Measurements from ENCODE around the gene UBE2Q2. TPM values are rescaled to one million over a fixed set of nuclear protein-coding genes. Genes with fewer than 3 reads are reported as not detected.
"Not testable (repeated sequence)": the region's sequence is repeated elsewhere in the genome, so short reads cannot be mapped to it uniquely, and the experiment has no call there.

Gene UBE2Q2
- total and polyA plus RNA-seq, 10 donors = 22.9 to 38.0 (median 30.8) TPM

GRCh38 chr15:75866916-75867315 lies 23.7 kb downstream of the UBE2Q2 start:
- peak overlapping the region in 5 of 8 donors; percentile 1 to 62 (median 53) for H3K27ac ChIP-seq
- peaks cover 0 to 54% (median 6%) of the 10 kb centered on the region in 6 donors for H3K36me3 ChIP-seq
- DNase-seq = no peak
- TF ChIP-seq, protein P1, sequence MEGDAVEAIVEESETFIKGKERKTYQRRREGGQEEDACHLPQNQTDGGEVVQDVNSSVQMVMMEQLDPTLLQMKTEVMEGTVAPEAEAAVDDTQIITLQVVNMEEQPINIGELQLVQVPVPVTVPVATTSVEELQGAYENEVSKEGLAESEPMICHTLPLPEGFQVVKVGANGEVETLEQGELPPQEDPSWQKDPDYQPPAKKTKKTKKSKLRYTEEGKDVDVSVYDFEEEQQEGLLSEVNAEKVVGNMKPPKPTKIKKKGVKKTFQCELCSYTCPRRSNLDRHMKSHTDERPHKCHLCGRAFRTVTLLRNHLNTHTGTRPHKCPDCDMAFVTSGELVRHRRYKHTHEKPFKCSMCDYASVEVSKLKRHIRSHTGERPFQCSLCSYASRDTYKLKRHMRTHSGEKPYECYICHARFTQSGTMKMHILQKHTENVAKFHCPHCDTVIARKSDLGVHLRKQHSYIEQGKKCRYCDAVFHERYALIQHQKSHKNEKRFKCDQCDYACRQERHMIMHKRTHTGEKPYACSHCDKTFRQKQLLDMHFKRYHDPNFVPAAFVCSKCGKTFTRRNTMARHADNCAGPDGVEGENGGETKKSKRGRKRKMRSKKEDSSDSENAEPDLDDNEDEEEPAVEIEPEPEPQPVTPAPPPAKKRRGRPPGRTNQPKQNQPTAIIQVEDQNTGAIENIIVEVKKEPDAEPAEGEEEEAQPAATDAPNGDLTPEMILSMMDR (IDR thresholded peaks at IDR 0.05 in 8 of 11, conservative IDR thresholded peaks at IDR 0.05 in 3 of 11) = no peak
- TF ChIP-seq POLR2AphosphoS5 (IDR thresholded peaks at IDR 0.05) (no peak), POLR2A (IDR thresholded peaks at IDR 0.05) (no peak)
- H3K9me3 ChIP-seq = no peaks in the 10 kb centered on the region
- intact Hi-C loops (cut with DNase I; ENCODE audit: low total_unique reads) = no loop called here
- peaks cover 0 to 48% (median 24%) of the 10 kb centered on the region in 6 donors for H3K4me1 ChIP-seq
- no peak overlapping the region for H3K4me3 ChIP-seq
- no peaks in the 10 kb centered on the region for H3K27me3 ChIP-seq (replicated peaks in 1 of 7)

DNA sequence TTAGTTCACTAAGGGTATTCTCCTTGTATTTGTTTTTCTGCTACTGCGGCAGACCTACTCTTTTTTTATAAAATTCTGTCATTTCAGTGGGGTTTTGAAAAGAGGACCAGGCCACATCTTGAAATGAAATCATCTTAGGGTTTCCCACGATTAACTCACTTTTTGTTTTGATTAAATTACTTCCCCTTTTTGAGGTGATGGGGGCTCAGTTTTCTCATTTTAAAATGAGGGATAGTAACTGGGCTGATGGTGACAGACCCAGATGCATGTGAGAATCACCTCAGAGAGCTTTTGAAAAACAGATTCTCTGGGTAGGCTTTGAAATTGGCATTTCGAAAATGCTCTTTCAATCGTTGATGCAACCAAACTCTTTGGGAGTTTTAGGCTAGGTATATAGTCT lies 24.2 kb downstream of the UBE2Q2 start:
- H3K9me3 ChIP-seq = no peaks in the 10 kb centered on the region
- no peaks in the 10 kb centered on the region for H3K27me3 ChIP-seq (replicated peaks in 1 of 7)
- TF ChIP-seq, protein P1 (IDR thresholded peaks at IDR 0.05 in 8 of 11, conservative IDR thresholded peaks at IDR 0.05 in 3 of 11) = no peak
- no peak for TF ChIP-seq POLR2A (IDR thresholded peaks at IDR 0.05)
- WGBS, 5 donors = 48 to 61% (median 53%) methylated on average over 4 of the region's 4 CpGs
- H3K4me3 ChIP-seq = no peak overlapping the region
- intact Hi-C loops (cut with DNase I; ENCODE audit: low total_unique reads) = no loop called here
- H3K36me3 ChIP-seq = peaks cover 0 to 51% (median 4%) of the 10 kb centered on the region in 6 donors
- H3K27ac ChIP-seq = peak overlapping the region in 5 of 8 donors; percentile 1 to 62 (median 53)
- no peak for DNase-seq
- H3K4me1 ChIP-seq = peaks cover 0 to 48% (median 24%) of the 10 kb centered on the region in 6 donors

GRCh38 chr15:75868019-75868418 lies 24.8 kb downstream of the UBE2Q2 start:
- peaks cover 0 to 48% (median 24%) of the 10 kb centered on the region in 6 donors for H3K4me1 ChIP-seq
- H3K27me3 ChIP-seq (replicated peaks in 1 of 7) = no peaks in the 10 kb centered on the region
- H3K4me3 ChIP-seq = no peak overlapping the region
- no peaks in the 10 kb centered on the region for H3K9me3 ChIP-seq
- intact Hi-C loops (cut with DNase I; ENCODE audit: low total_unique reads) = no loop called here
- DNase-seq = no peak
- TF ChIP-seq POLR2AphosphoS5 (IDR thresholded peaks at IDR 0.05) (no peak), POLR2A (IDR thresholded peaks at IDR 0.05) (no peak)
- TF ChIP-seq, protein P1 (IDR thresholded peaks at IDR 0.05 in 8 of 11, conservative IDR thresholded peaks at IDR 0.05 in 3 of 11) = no peak
- peak overlapping the region in 4 of 8 donors; percentile 1 to 62 (median 53) for H3K27ac ChIP-seq
- peaks cover 0 to 53% (median 4%) of the 10 kb centered on the region in 6 donors for H3K36me3 ChIP-seq
- 82 to 85% (median 85%) methylated on average over 3 of the region's 3 CpGs for WGBS, 5 donors

DNA sequence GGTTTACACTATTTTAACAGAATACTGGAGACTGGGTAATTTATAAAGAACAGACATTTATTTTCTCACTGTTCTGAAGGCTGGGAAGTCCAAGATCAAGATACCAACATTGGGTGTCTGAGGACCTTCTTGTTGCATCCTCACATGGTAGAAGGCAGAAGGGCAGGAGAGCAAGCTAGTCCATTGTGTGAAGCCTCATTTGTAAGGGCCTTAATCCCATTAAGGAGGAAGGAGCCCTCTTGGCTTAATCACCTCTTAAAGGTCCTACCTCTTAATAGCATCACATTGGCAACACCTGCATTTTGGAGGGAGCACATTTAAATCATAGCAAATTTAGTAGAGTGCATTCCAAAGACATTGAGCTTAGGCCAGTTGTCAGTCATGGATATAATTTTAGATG lies 26.2 kb downstream of the UBE2Q2 start:
- intact Hi-C loops (cut with DNase I; ENCODE audit: low total_unique reads) = no loop called here
- TF ChIP-seq, protein P1 (IDR thresholded peaks at IDR 0.05 in 8 of 11, conservative IDR thresholded peaks at IDR 0.05 in 3 of 11) = no peak
- TF ChIP-seq POLR2A (IDR thresholded peaks at IDR 0.05) = no peak
- TF ChIP-seq POLR2AphosphoS5 (IDR thresholded peaks at IDR 0.05) = no peak
- Histone ChIP-seq H3K4me3 (no peak overlapping the region), H3K36me3 (peaks cover 0 to 55% (median 17%) of the 10 kb centered on the region in 6 donors), H3K4me1 (peaks cover 0 to 41% (median 24%) of the 10 kb centered on the region in 6 donors), H3K9me3 (no peaks in the 10 kb centered on the region), H3K27me3 (replicated peaks in 1 of 7) (no peaks in the 10 kb centered on the region), H3K27ac (no peak overlapping the region)
- DNase-seq = no peak

- H3K27ac ChIP-seq; H3K9me3 ChIP-seq; intact Hi-C loops (cut with DNase I; ENCODE audit: low total_unique reads); H3K4me3 ChIP-seq; DNase-seq; H3K27me3 ChIP-seq (replicated peaks in 1 of 7): not testable (repeated sequence)
- 89 to 100% (median 93%) methylated on average over 1 of the region's 1 CpG for WGBS, 5 donors
- Histone ChIP-seq H3K36me3 (peaks cover 0 to 63% (median 26%) of the 10 kb centered on the region in 6 donors), H3K4me1 (peaks cover 0 to 33% (median 23%) of the 10 kb centered on the region in 6 donors)
These were observed 28.3 kb downstream of the UBE2Q2 start for GRCh38 chr15:75871589-75871988.

Measured in spleen (tissue), 11 donors.